Vagina (tissue), 2 donors: ENCODE data around the gene SYNJ1. TPM values are rescaled to one million over a fixed set of nuclear protein-coding genes. Genes with fewer than 3 reads are reported as not detected.

Experiments
- DNase-seq, 2 donors: peaks; one replicate each; pipeline ENCODE4 v3.0.0-alpha.2; 2017; ENCODE audit errors: extremely low spot score in 2 of 2
- H3K27ac ChIP-seq: fragments of 200-600 bp; sonication (generic); one replicate; pipeline ENCODE4 v1.5.1; 2019
- H3K27me3 ChIP-seq: fragments of 200-600 bp; sonication (generic); one replicate; pipeline ENCODE4 v1.5.1; 2019
- H3K36me3 ChIP-seq, 2 donors: fragments of 200-600 bp; sonication (generic); one replicate each; pipeline ENCODE4 v1.5.1; 2017 to 2019
- H3K4me1 ChIP-seq: fragments of 200-600 bp; sonication (generic); one replicate; pipeline ENCODE4 v1.5.1; 2019
- H3K4me3 ChIP-seq, 2 donors: fragments of 200-600 bp; sonication (generic); 1 replicate in 1 of 2; 2 replicates in 1 of 2; pipeline ENCODE4 v1.5.1; 2016 to 2019
- H3K9me3 ChIP-seq: fragments of 200-600 bp; sonication (generic); one replicate; pipeline ENCODE4 v1.5.1; 2019
- POLR2A ChIP-seq, 2 donors: fragments of 450-650 bp; IDR thresholded peaks; one replicate each; pipeline ENCODE4 v1.6.1; 2017; ENCODE audit warnings: antibody characterized with exemption in 2 of 2, mild to moderate bottlenecking in 2 of 2, moderate library complexity in 2 of 2
- POLR2AphosphoS5 ChIP-seq, 2 donors: sonication (generic); formaldehyde crosslinking; IDR thresholded peaks; one replicate each; pipeline ENCODE4 v1.9.0; 2017; ENCODE audit warnings: antibody characterized with exemption in 2 of 2, mild to moderate bottlenecking in 2 of 2, low read depth in 1 of 2; ENCODE audit not compliant: insufficient read depth in 1 of 2
- intact Hi-C: fragments of 100-400 bp; cut with DNase I; formaldehyde crosslinking; loops from one replicate; pipeline ENCODE4 v1.15.1; 2023
- total RNA-seq: library from RNA; depleted of rRNA; stranded (reverse); fragments of >200 nt; gene quantifications from one replicate; pipeline ENCODE4 v1.2.3, GENCODE V29; 2016
- TF ChIP-seq, protein P1 (sequence below), 3 experiments: fragments of 450-650 bp in 2 of 3; fragments of 200-600 bp in 1 of 3; sonication (generic) in 1 of 3; IDR thresholded peaks; one replicate each; pipeline ENCODE4 v1.5.1; 2017 to 2019; ENCODE audit warnings: antibody characterized with exemption in 3 of 3, mild to moderate bottlenecking in 2 of 3, moderate library complexity in 2 of 3

Gene SYNJ1
- total RNA-seq, 1 donor from 2014 or later: 22.8 TPM

DNA sequence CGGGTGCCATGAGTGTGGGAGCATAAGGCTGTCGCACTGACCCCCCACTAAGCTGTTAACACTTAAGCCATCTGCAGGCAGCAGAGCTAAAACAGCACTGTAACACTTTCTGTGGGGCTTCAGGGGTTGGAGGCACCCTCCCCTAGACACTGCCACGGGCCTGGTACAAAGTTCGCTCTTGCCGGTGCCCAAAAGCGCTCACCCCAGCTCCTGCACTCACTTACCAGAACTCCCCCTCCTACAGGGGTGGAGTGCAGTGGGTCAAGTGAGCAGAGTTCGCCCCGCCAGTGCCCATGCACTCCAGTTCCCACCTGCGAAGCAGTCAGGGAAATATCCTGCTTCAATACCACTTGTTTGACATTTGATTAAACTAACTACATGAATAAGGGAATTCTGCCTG lies 69.3 kb downstream of the SYNJ1 start:
- intact Hi-C loops: no loop called here
- H3K4me3 ChIP-seq: no peak overlapping the region
- H3K27ac ChIP-seq: no peak overlapping the region
- TF ChIP-seq, protein P1, sequence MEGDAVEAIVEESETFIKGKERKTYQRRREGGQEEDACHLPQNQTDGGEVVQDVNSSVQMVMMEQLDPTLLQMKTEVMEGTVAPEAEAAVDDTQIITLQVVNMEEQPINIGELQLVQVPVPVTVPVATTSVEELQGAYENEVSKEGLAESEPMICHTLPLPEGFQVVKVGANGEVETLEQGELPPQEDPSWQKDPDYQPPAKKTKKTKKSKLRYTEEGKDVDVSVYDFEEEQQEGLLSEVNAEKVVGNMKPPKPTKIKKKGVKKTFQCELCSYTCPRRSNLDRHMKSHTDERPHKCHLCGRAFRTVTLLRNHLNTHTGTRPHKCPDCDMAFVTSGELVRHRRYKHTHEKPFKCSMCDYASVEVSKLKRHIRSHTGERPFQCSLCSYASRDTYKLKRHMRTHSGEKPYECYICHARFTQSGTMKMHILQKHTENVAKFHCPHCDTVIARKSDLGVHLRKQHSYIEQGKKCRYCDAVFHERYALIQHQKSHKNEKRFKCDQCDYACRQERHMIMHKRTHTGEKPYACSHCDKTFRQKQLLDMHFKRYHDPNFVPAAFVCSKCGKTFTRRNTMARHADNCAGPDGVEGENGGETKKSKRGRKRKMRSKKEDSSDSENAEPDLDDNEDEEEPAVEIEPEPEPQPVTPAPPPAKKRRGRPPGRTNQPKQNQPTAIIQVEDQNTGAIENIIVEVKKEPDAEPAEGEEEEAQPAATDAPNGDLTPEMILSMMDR (IDR thresholded peaks at IDR 0.05): no peak
- no peak for TF ChIP-seq POLR2AphosphoS5 (IDR thresholded peaks at IDR 0.05; ENCODE audit: insufficient read depth in 1 of 2, low read depth in 1 of 2)
- TF ChIP-seq POLR2A (IDR thresholded peaks at IDR 0.05): no peak
- no peaks in the 10 kb centered on the region for H3K27me3 ChIP-seq
- no peaks in the 10 kb centered on the region for H3K9me3 ChIP-seq
- peaks cover 0 to 42% of the 10 kb centered on the region in 2 donors for H3K36me3 ChIP-seq
- DNase-seq: no peak
- no peaks in the 10 kb centered on the region for H3K4me1 ChIP-seq

DNA sequence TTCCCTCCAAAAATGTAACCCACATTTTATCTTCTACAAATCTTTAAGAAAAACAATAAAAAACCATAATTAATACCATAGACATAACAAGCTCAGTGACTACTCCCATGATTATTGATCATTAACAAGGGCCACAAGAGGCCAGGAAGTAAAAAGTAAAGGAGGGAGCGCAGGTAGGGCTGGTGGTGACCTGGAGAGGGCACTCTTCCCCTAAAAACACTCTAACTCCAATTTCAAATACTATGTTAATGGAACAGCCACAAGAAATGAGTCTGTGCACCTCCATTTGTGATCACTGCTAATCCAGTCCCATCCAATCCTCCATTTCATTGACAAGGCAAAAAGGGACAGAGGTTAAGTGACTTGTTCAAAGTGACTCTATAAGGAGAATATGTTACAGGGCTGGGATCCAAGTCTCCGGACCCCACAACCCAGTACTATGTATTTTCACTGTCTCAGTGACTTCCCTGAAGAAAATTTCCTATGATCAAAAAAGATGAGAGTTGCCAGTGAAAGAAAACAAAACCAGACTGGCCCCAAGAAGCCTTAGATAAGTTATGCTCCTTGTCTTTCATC lies 74.4 kb downstream of the SYNJ1 start:
- intact Hi-C loops: no loop called here
- no peak for DNase-seq
- Histone ChIP-seq H3K27ac (no peak overlapping the region), H3K9me3 (no peaks in the 10 kb centered on the region), H3K4me3 (no peak overlapping the region), H3K36me3 (peaks cover 0 to 26% of the 10 kb centered on the region in 2 donors), H3K4me1 (no peaks in the 10 kb centered on the region), H3K27me3 (no peaks in the 10 kb centered on the region)
- no peak for TF ChIP-seq POLR2A (IDR thresholded peaks at IDR 0.05)
- TF ChIP-seq, protein P1 (IDR thresholded peaks at IDR 0.05): no peak
- TF ChIP-seq POLR2AphosphoS5 (IDR thresholded peaks at IDR 0.05; ENCODE audit: insufficient read depth in 1 of 2, low read depth in 1 of 2): no peak

DNA sequence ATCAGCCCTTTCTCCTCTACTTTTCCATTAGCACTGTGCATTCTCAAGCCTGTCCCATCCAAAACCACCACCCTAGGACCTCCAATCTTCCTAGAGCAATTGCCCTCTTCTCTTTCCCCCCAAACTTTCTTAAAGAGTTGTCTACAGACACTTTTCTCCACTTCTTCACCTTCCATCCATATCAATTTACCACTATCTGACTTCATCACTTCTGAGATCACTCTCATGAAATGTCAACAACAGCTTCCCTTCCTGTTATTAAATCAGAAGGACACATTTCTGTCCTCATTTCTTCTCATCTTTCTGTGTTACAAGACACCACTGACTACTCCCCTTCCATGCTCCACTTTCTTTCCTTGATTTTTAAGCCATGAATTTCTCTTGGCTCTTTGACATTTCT lies 79.6 kb downstream of the SYNJ1 start:
- H3K27ac ChIP-seq: no peak overlapping the region
- no peak overlapping the region for H3K4me3 ChIP-seq
- H3K9me3 ChIP-seq: no peaks in the 10 kb centered on the region
- DNase-seq: no peak
- no peaks in the 10 kb centered on the region for H3K27me3 ChIP-seq
- peaks cover 0 to 17% of the 10 kb centered on the region in 2 donors for H3K36me3 ChIP-seq
- no peaks in the 10 kb centered on the region for H3K4me1 ChIP-seq
- intact Hi-C loops: no loop called here
- TF ChIP-seq POLR2A (IDR thresholded peaks at IDR 0.05): no peak
- no peak for TF ChIP-seq POLR2AphosphoS5 (IDR thresholded peaks at IDR 0.05; ENCODE audit: insufficient read depth in 1 of 2, low read depth in 1 of 2)
- TF ChIP-seq, protein P1 (IDR thresholded peaks at IDR 0.05): no peak

DNA sequence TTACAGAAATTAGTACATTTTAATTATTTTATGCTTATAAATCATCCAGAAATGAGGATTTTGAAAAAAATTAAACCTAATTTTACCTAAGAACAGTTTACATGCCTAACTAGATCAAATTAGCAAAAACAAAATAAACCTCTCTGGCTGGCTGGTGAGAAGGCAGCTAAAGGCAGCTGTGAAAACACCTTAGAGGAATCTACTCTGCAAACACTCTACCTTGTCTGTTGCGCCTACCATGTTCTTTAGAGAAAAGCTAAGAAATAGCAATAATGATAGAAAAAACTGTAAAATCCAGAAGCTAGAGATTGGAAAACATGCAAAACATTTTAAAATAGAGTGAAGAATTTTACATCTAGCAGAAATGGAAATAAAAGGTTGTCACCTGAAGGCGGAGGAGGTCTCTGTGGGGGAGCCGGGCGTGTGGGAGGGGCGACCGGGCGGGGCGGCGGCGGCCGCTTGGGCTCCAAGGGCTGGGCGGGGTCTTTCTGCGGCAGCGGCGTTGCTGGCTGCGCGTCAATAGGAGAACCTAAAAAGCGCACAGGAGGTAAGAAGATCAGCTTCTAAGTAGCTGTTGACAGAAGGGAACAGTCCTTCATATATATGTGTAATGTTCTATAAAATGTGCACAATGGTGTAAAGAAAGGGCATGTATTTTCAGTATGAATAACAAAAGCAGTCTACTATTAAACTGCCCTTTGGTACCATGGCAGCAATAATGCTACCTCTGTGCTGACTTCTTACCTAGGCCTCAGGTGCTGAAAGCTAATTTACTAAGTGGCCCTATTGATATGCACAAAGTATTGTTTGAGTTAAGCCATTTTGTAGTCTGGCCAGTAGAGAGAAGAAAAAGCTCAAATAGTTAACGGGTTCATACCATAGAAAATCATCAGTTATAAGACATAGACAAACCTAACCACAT lies 82.3 kb downstream of the SYNJ1 start:
- H3K4me1 ChIP-seq: no peaks in the 10 kb centered on the region
- H3K9me3 ChIP-seq: no peaks in the 10 kb centered on the region
- no peak overlapping the region for H3K27ac ChIP-seq
- DNase-seq: no peak
- H3K27me3 ChIP-seq: no peaks in the 10 kb centered on the region
- intact Hi-C loops: no loop called here
- H3K4me3 ChIP-seq: no peak overlapping the region
- peaks cover 0 to 25% of the 10 kb centered on the region in 2 donors for H3K36me3 ChIP-seq
- TF ChIP-seq POLR2A (IDR thresholded peaks at IDR 0.05): no peak
- no peak for TF ChIP-seq POLR2AphosphoS5 (IDR thresholded peaks at IDR 0.05; ENCODE audit: insufficient read depth in 1 of 2, low read depth in 1 of 2)
- TF ChIP-seq, protein P1 (IDR thresholded peaks at IDR 0.05): no peak
